Chondrocyte (in vitro differentiated cells): ENCODE results near the gene HDAC9. TPM values are rescaled to one million over a fixed set of nuclear protein-coding genes. Genes with fewer than 3 reads are reported as not detected.

ENCODE experiments used
- DNase-seq: peaks from one replicate; pipeline ENCODE4 v3.0.0; 2021; ENCODE audit warnings: mixed read lengths, low spot score
- H3K27ac Mint-ChIP-seq: one replicate; pipeline ENCODE4 v1.8.0; 2021; ENCODE audit warnings: mild to moderate bottlenecking, moderate library complexity, mixed read lengths; ENCODE audit not compliant: unreplicated experiment
- H3K27me3 Mint-ChIP-seq: 2 replicates; pipeline ENCODE4 v1.8.0; 2021; ENCODE audit warnings: low read depth, mixed read lengths
- H3K36me3 Mint-ChIP-seq: 2 replicates; pipeline ENCODE4 v1.8.0; 2021; ENCODE audit warnings: low read depth, mixed read lengths
- H3K4me1 Mint-ChIP-seq: 2 replicates; pipeline ENCODE4 v1.8.0; 2021; ENCODE audit warnings: low read depth, mild to moderate bottlenecking, mixed read lengths
- H3K4me3 Mint-ChIP-seq: one replicate; pipeline ENCODE4 v1.8.0; 2021; ENCODE audit warnings: mild to moderate bottlenecking, moderate library complexity, mixed read lengths; ENCODE audit not compliant: unreplicated experiment
- H3K9me3 Mint-ChIP-seq: 2 replicates; pipeline ENCODE4 v1.8.0; 2021; ENCODE audit warnings: low read depth, mixed read lengths
- total RNA-seq: library from RNA; stranded (reverse); gene quantifications from 3 replicates; pipeline ENCODE4 v1.2.1, GENCODE V29; 2021
- TF ChIP-seq, protein P1 (sequence below): fragments of 200-600 bp; sonication (generic); IDR thresholded peaks from 2 replicates; pipeline ENCODE4 v1.5.0; 2021; ENCODE audit warnings: antibody characterized with exemption, mild to moderate bottlenecking, moderate library complexity

HDAC9 gene
- total RNA-seq, 1 donor from 2014 or later, result 5.9 TPM

DNA sequence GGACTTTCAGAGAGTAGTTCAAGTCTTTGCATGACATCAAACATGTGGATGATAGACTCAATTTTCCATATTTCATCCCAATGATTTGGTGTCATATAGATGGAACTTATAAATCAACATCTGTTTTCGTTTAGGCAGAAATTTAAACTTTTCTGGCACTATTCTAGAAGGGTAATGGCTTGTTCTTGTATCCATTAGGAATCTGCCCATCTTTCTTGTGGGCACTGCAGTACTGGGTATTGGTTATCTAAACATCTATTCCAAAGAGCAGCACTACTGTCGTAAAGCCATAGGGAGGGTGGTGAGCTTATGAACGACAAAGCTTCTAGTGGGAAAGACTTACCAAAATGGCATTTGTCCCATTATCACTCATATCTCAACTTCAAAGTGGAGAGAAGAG lies 348.4 kb downstream of the HDAC9 start:
- no peaks in the 10 kb centered on the region for H3K27me3 Mint-ChIP-seq
- H3K36me3 Mint-ChIP-seq, result no peaks in the 10 kb centered on the region
- TF ChIP-seq, protein P1, sequence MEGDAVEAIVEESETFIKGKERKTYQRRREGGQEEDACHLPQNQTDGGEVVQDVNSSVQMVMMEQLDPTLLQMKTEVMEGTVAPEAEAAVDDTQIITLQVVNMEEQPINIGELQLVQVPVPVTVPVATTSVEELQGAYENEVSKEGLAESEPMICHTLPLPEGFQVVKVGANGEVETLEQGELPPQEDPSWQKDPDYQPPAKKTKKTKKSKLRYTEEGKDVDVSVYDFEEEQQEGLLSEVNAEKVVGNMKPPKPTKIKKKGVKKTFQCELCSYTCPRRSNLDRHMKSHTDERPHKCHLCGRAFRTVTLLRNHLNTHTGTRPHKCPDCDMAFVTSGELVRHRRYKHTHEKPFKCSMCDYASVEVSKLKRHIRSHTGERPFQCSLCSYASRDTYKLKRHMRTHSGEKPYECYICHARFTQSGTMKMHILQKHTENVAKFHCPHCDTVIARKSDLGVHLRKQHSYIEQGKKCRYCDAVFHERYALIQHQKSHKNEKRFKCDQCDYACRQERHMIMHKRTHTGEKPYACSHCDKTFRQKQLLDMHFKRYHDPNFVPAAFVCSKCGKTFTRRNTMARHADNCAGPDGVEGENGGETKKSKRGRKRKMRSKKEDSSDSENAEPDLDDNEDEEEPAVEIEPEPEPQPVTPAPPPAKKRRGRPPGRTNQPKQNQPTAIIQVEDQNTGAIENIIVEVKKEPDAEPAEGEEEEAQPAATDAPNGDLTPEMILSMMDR, result no peak
- no peak overlapping the region for H3K4me3 Mint-ChIP-seq
- no peak for DNase-seq
- no peaks in the 10 kb centered on the region for H3K9me3 Mint-ChIP-seq
- no peak overlapping the region for H3K27ac Mint-ChIP-seq
- peaks cover 2% of the 10 kb centered on the region for H3K4me1 Mint-ChIP-seq

- Mint-ChIP-seq H3K9me3 (no peaks in the 10 kb centered on the region), H3K27me3 (no peaks in the 10 kb centered on the region), H3K36me3 (no peaks in the 10 kb centered on the region), H3K27ac (no peak overlapping the region), H3K4me3 (no peak overlapping the region), H3K4me1 (peaks cover 7% of the 10 kb centered on the region)
- TF ChIP-seq, protein P1, result no peak
- DNase-seq, result no peak
Observed at GRCh38 chr7:18844735-18845134, 349.2 kb downstream of the HDAC9 start.

GRCh38 chr7:18845700-18846099 lies 350.2 kb downstream of the HDAC9 start:
- Mint-ChIP-seq H3K27me3 (no peaks in the 10 kb centered on the region), H3K9me3 (no peaks in the 10 kb centered on the region), H3K4me1 (peaks cover 12% of the 10 kb centered on the region), H3K4me3 (no peak overlapping the region), H3K36me3 (no peaks in the 10 kb centered on the region), H3K27ac (no peak overlapping the region)
- TF ChIP-seq, protein P1, result no peak
- no peak for DNase-seq

GRCh38 chr7:18846765-18847215 lies 351.2 kb downstream of the HDAC9 start:
- Mint-ChIP-seq H3K27ac (no peak overlapping the region), H3K27me3 (no peaks in the 10 kb centered on the region), H3K9me3 (no peaks in the 10 kb centered on the region), H3K36me3 (no peaks in the 10 kb centered on the region), H3K4me3 (no peak overlapping the region), H3K4me1 (peaks cover 12% of the 10 kb centered on the region)
- DNase-seq, result no peak
- TF ChIP-seq, protein P1, result no peak

DNA sequence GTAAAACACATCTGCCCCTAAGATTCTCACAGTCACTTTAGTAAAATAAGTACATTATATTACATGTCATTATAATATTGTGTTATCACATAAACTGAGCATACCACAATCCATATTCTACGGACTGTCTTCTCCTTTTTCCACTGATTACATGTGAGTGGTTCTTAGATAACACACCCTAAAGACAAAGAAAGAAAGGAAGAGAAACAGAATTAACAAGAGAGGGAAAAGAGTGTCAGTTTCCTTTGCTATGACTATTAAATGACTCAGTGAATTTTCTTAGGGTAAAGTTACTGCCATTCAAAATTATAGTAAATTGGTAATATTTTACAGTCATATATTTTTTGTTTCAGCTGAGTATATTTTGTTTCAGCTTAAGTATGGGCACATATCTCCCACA lies 353.6 kb downstream of the HDAC9 start:
- TF ChIP-seq, protein P1, result no peak
- DNase-seq, result no peak
- Mint-ChIP-seq H3K9me3 (no peaks in the 10 kb centered on the region), H3K4me3 (no peak overlapping the region), H3K27me3 (no peaks in the 10 kb centered on the region), H3K4me1 (peaks cover 12% of the 10 kb centered on the region), H3K27ac (no peak overlapping the region), H3K36me3 (no peaks in the 10 kb centered on the region)
